Peyer's patch (tissue), 4 donors: Measurements from ENCODE around the gene NLGN1. TPM values are rescaled to one million over a fixed set of nuclear protein-coding genes. Genes with fewer than 3 reads are reported as not detected.
A peak's percentile ranks its signal among the peaks of the same experiment; 100 is the strongest.
"Not testable (repeated sequence)": the region's sequence is repeated elsewhere in the genome, so short reads cannot be mapped to it uniquely, and the experiment has no call there.

ENCODE experiments used
- DNase-seq, 3 donors: peaks; one replicate each; pipeline ENCODE4 v3.0.0-alpha.2; 2017 to 2019
- H3K27ac ChIP-seq, 4 donors: fragments of 200-600 bp; sonication (generic); one replicate each; pipeline ENCODE4 v1.5.1; 2016 to 2019
- H3K27me3 ChIP-seq, 2 donors: fragments of 200-600 bp; sonication (generic); one replicate each; pipeline ENCODE4 v1.5.1; 2019
- H3K36me3 ChIP-seq, 3 donors: fragments of 200-600 bp; sonication (generic); one replicate each; pipeline ENCODE4 v1.5.1; 2016 to 2019
- H3K4me1 ChIP-seq, 4 donors: fragments of 200-600 bp; sonication (generic); one replicate each; pipeline ENCODE4 v1.5.1; 2016 to 2019
- H3K4me3 ChIP-seq, 4 donors: fragments of 200-600 bp; sonication (generic); 1 replicate in 3 of 4; 2 replicates in 1 of 4; pipeline ENCODE4 v1.5.1; 2016 to 2019; ENCODE audit warnings: mild to moderate bottlenecking in 1 of 4
- H3K9me3 ChIP-seq, 4 donors: fragments of 200-600 bp; sonication (generic); one replicate each; pipeline ENCODE4 v1.5.1; 2016 to 2019; ENCODE audit warnings: mild to moderate bottlenecking in 1 of 4
- POLR2A ChIP-seq, 2 donors: fragments of 450-650 bp; IDR thresholded peaks; one replicate each; pipeline ENCODE4 v1.5.1; 2017; ENCODE audit warnings: antibody characterized with exemption in 2 of 2, mild to moderate bottlenecking in 2 of 2, moderate library complexity in 2 of 2
- total RNA-seq, 4 donors: library from RNA; depleted of rRNA; stranded (reverse); fragments of >200 nt; gene quantifications; one replicate each; pipeline ENCODE4 v1.1.0, GENCODE V29; 2016
- TF ChIP-seq, protein P1 (sequence below), 6 experiments: fragments of 450-650 bp in 4 of 6; fragments of 200-600 bp in 2 of 6; sonication (generic) in 1 of 6; IDR thresholded peaks; one replicate each; pipeline ENCODE4 v1.5.1; 2017 to 2019; ENCODE audit warnings: antibody characterized with exemption in 6 of 6, mild to moderate bottlenecking in 3 of 6, moderate library complexity in 1 of 6

Gene NLGN1
- total RNA-seq = 1 to 10 TPM in 3 of 4 donors, under 1 TPM in 1; 0.18 to 3.3 (median 1.3) TPM

DNA sequence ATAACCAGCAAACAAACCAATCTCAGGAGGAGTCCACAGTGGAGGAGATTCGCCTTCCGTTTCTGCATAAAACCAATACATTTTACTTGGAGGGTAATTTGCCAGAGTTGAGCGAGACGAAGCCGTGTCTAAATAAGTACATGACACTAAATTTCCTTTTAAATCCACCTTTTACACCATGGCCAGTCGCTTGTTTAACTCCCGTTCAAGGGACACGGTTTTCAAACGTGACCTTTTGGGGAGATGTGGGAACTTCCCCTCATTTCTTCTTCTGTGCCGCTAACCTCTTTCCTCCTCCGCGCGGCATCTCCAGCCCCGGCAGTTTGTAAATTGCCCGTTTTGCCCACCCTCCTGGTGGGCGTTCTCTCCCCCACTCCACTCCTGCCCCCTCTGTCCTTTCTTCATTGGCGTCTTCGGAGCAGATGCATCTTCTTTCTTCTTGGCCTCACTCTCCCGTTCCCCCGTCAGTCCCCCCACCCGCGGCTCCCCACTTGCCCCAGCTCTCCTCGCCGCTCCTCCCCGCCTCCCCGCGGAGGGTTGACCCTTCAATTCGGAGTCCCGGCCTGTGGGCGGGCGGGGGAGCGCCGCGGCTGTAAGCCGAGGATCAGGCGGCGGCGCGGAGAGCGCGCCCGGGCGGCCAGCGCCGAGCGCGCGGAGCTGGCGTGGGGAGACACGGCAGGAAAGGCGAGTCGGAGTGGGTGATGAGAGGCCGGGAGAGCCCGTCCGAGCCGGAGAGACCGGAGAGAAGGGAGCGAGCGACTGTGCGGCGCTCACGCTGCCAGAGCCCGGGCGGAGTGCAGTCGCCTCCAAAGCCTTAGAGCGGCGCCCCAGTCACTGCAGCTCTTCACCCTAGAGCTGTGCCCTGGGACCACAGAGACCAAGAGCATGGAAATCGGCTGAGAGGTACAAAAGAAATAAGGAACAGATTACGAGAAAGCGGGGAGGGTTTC lies at the start of gene NLGN1:
NLGN1 (plus strand) TSS at position 584 of the 950 bp plus-strand sequence.
- TF ChIP-seq POLR2A (IDR thresholded peaks at IDR 0.05) = no peak
- TF ChIP-seq, protein P1, sequence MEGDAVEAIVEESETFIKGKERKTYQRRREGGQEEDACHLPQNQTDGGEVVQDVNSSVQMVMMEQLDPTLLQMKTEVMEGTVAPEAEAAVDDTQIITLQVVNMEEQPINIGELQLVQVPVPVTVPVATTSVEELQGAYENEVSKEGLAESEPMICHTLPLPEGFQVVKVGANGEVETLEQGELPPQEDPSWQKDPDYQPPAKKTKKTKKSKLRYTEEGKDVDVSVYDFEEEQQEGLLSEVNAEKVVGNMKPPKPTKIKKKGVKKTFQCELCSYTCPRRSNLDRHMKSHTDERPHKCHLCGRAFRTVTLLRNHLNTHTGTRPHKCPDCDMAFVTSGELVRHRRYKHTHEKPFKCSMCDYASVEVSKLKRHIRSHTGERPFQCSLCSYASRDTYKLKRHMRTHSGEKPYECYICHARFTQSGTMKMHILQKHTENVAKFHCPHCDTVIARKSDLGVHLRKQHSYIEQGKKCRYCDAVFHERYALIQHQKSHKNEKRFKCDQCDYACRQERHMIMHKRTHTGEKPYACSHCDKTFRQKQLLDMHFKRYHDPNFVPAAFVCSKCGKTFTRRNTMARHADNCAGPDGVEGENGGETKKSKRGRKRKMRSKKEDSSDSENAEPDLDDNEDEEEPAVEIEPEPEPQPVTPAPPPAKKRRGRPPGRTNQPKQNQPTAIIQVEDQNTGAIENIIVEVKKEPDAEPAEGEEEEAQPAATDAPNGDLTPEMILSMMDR (IDR thresholded peaks at IDR 0.05) = no peak
- peak in 2 of 3 donors; percentile 53 to 57 for DNase-seq
- Histone ChIP-seq H3K27ac (peak within 1 kb of the TSS; percentile 32 to 79 (median 58)), H3K4me3 (peak within 1 kb of the TSS; percentile 20 to 70 (median 46)), H3K9me3 (no peaks in the 10 kb centered on the region), H3K27me3 (no peaks in the 10 kb centered on the region), H3K36me3 (no peaks in the 10 kb centered on the region), H3K4me1 (peaks cover 0 to 12% (median 0%) of the 10 kb centered on the region in 4 donors)

DNA sequence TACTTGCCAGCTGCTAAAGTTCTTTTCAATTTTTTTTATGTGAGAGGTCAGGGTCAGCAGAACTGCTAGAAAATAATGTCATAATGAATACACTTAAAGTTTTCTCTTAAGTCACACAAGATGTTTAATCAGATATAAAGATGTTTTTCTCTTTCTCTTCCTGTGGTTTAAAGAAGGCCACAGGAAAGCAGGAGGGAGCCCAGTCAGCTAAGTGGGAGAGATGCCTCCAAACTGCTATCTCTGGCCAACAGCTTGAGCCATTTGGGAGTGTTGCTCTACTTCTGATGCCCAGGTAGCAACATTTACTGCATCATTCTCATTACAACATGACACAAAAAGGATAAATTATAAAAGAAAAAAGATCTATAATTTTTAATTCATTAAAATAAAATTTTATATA lies 45.7 kb upstream of the NLGN1 start:
- H3K4me3 ChIP-seq = no peak overlapping the region
- no peak for DNase-seq
- no peaks in the 10 kb centered on the region for H3K36me3 ChIP-seq

DNA sequence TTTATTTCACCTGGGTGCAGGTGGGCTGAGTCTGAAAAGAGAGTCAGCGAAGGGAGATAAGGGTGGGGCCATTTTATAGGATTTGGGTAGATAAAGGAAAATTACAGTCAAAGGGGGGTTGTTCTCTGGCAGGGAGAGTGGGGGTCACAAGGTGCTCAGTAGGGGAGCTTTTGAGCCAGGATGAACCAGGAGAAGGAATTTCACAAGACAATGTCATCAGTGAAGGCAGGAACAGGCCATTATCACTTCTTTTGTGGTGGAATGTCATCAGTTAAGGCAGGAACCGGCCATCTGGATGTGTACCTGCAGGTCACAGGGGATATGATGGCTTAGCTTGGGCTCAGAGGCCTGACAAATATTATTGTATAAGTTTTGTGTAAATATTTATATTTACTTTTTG lies 44.4 kb upstream of the NLGN1 start:
- H3K36me3 ChIP-seq, H3K27me3 ChIP-seq, H3K27ac ChIP-seq, H3K9me3 ChIP-seq, H3K4me3 ChIP-seq, DNase-seq, H3K4me1 ChIP-seq: not testable (repeated sequence)

More for the DNA sequence above, 45.7 kb upstream of the NLGN1 start:
- Histone ChIP-seq H3K27me3 (no peaks in the 10 kb centered on the region), H3K9me3 (peaks cover 0 to 3% (median 0%) of the 10 kb centered on the region in 4 donors), H3K27ac (no peak overlapping the region), H3K4me1 (no peaks in the 10 kb centered on the region)
- TF ChIP-seq POLR2A (IDR thresholded peaks at IDR 0.05) = no peak
- TF ChIP-seq, protein P1 (IDR thresholded peaks at IDR 0.05) = no peak

DNA sequence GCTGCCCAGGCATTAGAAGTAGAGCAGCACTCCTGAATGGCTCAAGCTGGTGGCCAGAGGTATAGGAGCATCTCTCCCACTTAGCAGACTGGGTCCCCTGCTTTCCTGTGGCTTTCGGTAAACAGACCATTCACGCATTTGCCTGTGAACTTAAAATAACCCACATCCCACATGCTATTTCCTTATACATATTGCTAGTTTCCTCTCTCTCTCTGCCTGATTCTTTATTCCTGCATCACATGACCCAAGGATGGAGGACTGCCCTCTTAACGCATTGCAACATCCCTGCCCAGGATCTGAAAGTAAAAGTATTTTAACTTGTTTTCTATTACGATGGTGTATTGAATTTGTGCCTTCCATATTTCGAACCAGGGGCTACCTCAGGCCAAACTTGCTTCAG lies 43.4 kb upstream of the NLGN1 start:
- Histone ChIP-seq H3K36me3 (no peaks in the 10 kb centered on the region), H3K9me3 (peaks cover 0 to 3% (median 0%) of the 10 kb centered on the region in 4 donors), H3K27me3 (no peaks in the 10 kb centered on the region), H3K4me3 (no peak overlapping the region), H3K27ac (no peak overlapping the region), H3K4me1 (no peaks in the 10 kb centered on the region)
- no peak for DNase-seq
- TF ChIP-seq, protein P1 (IDR thresholded peaks at IDR 0.05) = no peak
- no peak for TF ChIP-seq POLR2A (IDR thresholded peaks at IDR 0.05)

DNA sequence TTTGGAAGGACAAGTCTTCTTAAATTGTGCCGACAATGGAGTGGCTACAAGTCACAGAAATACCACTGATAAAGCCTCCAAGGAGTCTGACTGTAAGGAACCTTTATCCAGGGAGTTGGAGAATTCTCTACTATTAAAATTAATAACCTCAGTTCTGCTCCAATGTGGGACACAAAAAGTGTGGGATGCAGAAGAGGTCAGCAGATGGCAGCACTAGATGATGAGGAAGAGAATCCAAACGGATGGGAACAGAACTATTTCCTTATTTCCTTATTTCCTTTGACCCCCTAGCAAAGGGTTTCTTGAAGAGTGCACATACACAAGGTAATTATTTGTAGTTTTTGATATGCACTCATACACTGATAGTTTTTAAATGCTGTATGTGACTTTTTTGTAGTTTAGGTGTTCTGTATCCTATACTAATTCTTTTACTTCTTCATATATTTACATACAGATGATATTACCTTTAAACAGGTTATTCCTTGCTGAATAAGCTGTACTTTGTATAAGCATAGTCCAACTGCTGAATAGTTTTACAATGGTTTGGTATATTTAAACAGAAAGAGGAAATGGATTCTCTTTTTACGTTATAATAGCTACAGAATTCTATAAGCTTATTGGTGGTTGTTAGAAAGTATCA lies 25.6 kb upstream of the NLGN1 start:
- H3K4me1 ChIP-seq = no peaks in the 10 kb centered on the region
- no peaks in the 10 kb centered on the region for H3K36me3 ChIP-seq
- no peak for DNase-seq
- H3K27ac ChIP-seq = no peak overlapping the region
- H3K9me3 ChIP-seq = no peaks in the 10 kb centered on the region
- no peak for TF ChIP-seq POLR2A (IDR thresholded peaks at IDR 0.05)
- TF ChIP-seq, protein P1 (IDR thresholded peaks at IDR 0.05) = peak in 3 of 6 experiments; percentile 26 to 33 (median 32)
- no peak overlapping the region for H3K4me3 ChIP-seq
- no peaks in the 10 kb centered on the region for H3K27me3 ChIP-seq

DNA sequence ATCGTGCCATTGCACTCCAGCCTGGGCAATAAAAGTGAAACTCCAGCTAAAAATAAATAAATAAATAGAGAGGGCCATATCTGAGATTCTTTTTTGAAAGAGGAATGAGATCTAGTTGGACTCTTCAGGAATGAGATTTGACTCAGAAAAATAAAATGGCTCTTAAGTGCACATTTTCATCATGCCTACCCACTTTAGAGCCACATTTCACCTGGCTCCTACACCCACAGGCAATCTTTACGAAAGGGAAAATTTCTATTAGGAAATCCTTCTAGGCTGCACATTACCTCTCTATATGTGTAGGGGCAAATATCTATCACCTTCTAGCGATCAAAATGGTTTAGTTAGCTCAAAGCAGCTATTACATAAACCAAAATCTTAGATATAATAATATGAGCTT lies 16.9 kb upstream of the NLGN1 start:
- no peaks in the 10 kb centered on the region for H3K4me1 ChIP-seq
- no peak overlapping the region for H3K27ac ChIP-seq
- no peaks in the 10 kb centered on the region for H3K36me3 ChIP-seq
- no peaks in the 10 kb centered on the region for H3K27me3 ChIP-seq
- no peak for DNase-seq
- no peak for TF ChIP-seq POLR2A (IDR thresholded peaks at IDR 0.05)
- TF ChIP-seq, protein P1 (IDR thresholded peaks at IDR 0.05) = no peak
- no peaks in the 10 kb centered on the region for H3K9me3 ChIP-seq
- no peak overlapping the region for H3K4me3 ChIP-seq

DNA sequence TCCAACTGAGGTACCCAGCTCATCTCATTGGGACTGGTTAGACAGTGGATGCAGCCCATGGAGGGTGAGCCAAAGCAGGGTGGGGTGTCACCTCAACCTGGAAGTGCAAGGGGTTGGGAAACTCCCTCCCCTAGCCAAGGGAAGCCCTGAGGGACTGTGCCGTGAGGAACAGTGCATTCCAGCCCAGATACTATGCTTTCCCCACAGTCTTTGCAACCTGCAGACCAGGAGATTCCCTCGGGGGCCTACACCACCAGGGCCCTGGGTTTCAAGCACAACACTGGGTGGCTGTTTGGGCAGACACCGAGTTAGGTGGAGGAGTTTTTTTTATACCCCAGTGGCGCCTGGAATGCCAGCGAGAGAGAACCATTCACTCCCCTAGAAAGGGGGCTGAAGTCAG lies 15.6 kb upstream of the NLGN1 start:
- H3K27me3 ChIP-seq, H3K9me3 ChIP-seq, H3K27ac ChIP-seq, DNase-seq, H3K4me3 ChIP-seq, H3K4me1 ChIP-seq, H3K36me3 ChIP-seq: not testable (repeated sequence)
